ENCODE measurements around the gene FOXP1.

GRCh38 chr3:71355862-71356261 is 227.7 kb downstream of the FOXP1 start:
- TF ChIP-seq SP1 (IDR thresholded peaks at IDR 0.05) (no peak), SUZ12 (IDR thresholded peaks at IDR 0.05) (no peak)

Data from HEK293T (cell line).